Coronary artery (tissue), 2 donors: ENCODE results near the gene NDFIP1.

ENCODE experiments used
- DNase-seq: peaks from one replicate; pipeline ENCODE4 v3.0.0-alpha.2; 2017; ENCODE audit warnings: low spot score
- H3K27ac ChIP-seq, 2 donors: fragments of 200-600 bp; sonication (generic); one replicate each; pipeline ENCODE4 v1.5.1; 2016 to 2019
- H3K4me3 ChIP-seq: fragments of 200-600 bp; sonication (generic); 2 replicates; pipeline ENCODE4 v1.5.1; 2016; ENCODE audit warnings: mild to moderate bottlenecking, moderate library complexity
- TF ChIP-seq, protein P1 (sequence below): fragments of 200-600 bp; sonication (generic); IDR thresholded peaks from one replicate; pipeline ENCODE4 v1.5.1; 2019; ENCODE audit warnings: antibody characterized with exemption

The NDFIP1 gene

DNA sequence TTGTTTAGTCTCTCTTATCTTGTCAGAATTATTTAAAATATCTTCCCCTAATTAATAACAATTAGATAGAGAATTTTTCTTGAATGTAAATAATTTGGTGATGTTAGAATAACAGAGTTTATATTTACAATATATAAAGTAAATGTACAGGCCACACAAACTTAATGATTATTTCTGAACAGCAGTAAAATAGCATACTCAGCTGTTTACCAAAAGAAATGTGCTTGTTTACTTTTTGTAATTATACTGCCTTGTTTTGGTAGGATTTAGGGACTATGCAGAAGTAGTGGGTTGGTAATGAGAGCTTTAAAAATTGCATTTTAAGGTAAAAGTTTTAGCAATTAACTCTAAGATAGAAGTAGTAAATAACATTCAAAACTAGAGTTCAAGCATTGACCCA, 17.4 kb downstream of the NDFIP1 start:
- TF ChIP-seq, protein P1, sequence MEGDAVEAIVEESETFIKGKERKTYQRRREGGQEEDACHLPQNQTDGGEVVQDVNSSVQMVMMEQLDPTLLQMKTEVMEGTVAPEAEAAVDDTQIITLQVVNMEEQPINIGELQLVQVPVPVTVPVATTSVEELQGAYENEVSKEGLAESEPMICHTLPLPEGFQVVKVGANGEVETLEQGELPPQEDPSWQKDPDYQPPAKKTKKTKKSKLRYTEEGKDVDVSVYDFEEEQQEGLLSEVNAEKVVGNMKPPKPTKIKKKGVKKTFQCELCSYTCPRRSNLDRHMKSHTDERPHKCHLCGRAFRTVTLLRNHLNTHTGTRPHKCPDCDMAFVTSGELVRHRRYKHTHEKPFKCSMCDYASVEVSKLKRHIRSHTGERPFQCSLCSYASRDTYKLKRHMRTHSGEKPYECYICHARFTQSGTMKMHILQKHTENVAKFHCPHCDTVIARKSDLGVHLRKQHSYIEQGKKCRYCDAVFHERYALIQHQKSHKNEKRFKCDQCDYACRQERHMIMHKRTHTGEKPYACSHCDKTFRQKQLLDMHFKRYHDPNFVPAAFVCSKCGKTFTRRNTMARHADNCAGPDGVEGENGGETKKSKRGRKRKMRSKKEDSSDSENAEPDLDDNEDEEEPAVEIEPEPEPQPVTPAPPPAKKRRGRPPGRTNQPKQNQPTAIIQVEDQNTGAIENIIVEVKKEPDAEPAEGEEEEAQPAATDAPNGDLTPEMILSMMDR: no peak
- Histone ChIP-seq H3K27ac (no peak overlapping the region), H3K4me3 (no peak overlapping the region)
- DNase-seq: no peak

DNA sequence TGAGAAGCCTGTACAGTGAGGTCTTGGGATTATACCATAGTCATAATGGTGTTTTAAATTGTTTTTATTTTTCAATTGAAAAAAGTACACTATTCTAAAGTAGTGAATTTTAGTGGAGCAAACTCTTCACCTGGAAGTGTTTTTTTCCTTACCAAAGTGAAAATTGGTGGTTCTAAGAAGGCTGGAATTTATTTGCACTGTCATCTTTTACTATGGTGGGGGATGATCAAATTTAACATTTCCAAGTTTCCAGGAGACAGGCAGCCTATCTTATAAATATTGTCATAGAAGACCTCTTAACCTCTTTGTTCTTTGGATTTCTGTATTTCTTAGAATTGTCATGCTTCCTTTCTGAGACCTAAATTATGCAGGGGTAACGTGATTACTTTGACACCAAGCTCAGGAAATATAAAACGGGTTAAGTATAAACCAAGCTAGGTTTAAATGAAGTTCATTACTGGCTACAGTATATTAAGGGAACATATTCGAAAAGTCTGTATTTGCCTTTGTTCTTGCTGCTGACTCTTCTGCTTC, 20.2 kb downstream of the NDFIP1 start:
- no peak overlapping the region for H3K4me3 ChIP-seq
- TF ChIP-seq, protein P1: no peak
- DNase-seq: no peak
- H3K27ac ChIP-seq: no peak overlapping the region

DNA sequence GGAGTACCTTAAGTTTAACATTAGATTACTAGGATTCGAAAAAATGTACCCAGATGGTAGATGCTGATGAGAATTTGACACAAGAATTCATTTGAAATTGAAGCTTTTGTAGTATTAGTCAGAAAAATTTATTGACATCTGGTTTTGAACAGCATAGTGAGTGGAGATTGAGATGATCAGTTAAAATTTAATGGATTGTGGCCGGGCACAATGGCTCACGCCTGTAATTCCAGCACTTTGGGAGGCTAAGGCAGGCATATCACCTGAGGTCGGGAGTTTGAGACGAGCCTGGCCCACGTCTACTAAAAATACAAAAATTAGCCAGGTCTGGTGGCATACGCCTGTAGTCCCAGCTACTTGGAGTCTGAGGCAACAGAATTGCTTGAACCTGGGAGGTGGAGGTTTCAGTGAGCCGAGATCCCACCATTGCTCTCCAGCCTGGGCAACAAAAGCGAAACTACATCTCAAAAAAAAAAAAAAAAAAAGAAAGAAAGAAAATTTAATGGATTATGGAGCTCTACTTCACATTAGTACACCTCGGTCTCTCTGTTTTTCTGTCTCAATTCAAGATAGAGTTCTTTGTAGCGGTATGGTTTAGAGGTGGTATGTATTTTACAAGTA, 21.0 kb downstream of the NDFIP1 start:
- no peak for DNase-seq
- H3K4me3 ChIP-seq: no peak overlapping the region
- no peak overlapping the region for H3K27ac ChIP-seq
- TF ChIP-seq, protein P1: no peak

DNA sequence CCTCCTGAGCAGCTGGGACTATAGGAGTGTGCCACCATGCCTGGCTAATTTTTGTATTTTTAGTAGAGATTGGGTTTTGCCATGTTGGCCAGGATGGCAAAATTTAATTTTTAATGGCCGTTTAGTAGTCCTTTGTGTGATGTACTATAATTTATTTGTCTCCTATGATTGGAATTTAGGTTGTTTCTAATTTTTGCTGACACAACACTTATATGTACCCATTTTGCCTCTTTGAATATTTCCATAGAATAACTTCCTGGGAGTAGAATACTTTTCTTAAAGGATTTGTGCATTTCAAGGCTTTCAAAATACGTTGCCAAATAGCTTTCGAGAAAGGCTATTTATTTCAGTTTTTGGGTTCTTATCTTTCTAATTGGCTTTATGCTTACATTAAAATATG, 22.8 kb downstream of the NDFIP1 start:
- Histone ChIP-seq H3K4me3 (no peak overlapping the region), H3K27ac (no peak overlapping the region)
- TF ChIP-seq, protein P1: no peak
- no peak for DNase-seq

DNA sequence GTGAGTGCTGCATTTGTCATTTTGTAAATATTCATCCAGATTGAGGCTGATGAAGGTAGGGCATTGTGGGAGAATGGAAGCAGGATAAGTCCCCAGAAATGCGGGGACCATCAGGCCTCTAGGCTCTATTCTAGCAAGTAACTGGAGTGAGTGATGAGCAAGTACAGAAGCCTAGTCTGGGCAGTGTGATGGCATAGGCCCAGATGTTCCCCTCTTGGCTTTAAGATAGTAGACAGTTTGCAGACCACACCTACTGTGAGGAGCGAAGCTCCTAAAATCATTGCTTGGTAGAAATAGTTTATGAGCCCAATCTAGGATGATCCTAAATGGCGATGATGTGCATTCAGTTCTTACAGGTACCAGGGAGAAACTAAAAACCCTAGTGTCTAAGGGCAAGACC, 24.3 kb downstream of the NDFIP1 start:
- TF ChIP-seq, protein P1: no peak
- DNase-seq: no peak
- Histone ChIP-seq H3K27ac (no peak overlapping the region), H3K4me3 (no peak overlapping the region)

DNA sequence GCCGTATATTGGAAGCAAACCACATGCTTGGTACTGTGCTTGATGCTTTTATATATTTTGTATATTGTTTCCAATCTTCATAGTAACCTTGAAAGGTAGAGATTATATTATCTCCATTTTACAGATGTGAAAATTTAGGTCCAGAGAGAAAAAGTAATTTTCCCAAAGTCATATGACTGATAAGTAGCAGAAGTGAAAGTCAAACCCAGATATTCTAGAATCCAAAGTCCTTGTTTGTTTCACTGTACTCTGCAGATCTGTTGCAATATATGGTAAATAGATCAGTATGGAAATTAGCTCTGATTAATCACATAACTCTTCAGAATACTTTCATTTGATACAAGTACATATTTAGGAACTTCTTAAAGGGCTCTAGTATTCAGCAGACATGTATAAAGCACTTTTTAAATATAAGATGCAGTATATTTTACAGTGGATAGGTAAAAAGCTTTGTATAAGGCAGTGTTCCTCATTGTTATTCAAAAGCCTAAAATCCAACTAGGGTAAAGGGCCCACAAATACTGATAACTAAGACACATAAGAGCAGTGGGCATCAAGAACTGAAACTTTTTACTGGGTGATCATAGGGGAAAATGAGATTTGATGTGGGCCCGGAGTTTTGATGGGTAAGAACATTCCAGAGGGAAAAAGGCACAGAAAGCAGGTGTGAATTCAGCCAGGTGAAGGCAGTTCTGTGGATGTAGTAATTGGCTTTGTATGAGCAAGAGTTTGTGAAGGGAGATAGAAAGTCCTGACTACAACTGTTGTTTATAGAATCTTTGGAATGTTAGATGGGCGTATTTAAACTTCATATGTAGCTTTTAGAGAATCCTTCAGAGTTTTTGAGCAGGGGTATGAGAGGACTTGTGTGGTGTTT, 25.0 kb downstream of the NDFIP1 start:
- DNase-seq: no peak
- H3K27ac ChIP-seq: no peak overlapping the region

More for the DNA sequence above, 25.0 kb downstream of the NDFIP1 start:
- no peak overlapping the region for H3K4me3 ChIP-seq
- TF ChIP-seq, protein P1: no peak
